B cell (primary cell): Measurements from ENCODE around the gene CCR3.

Experiments used
- CTCF ChIP-seq: fragments of 200-600 bp; IDR thresholded peaks from one replicate; pipeline ENCODE4 v1.8.0; 2022; ENCODE audit warnings: antibody characterized with exemption, mild to moderate bottlenecking
- EZH2 ChIP-seq: IDR thresholded peaks from 2 replicates; pipeline ENCODE4 v1.6.1; 2012; ENCODE audit warnings: borderline replicate concordance, low read depth, mild to moderate bottlenecking, moderate library complexity, low read length; ENCODE audit not compliant: insufficient read depth, poor library complexity, severe bottlenecking

- TF ChIP-seq CTCF: no peak
- TF ChIP-seq EZH2: no peak
Measured at GRCh38 chr3:46297658-46298423, 55.6 kb downstream of the CCR3 start.
